ENCODE data around the gene BARHL2.
A peak's percentile ranks its signal among the peaks of the same experiment; 100 is the strongest.

The BARHL2 gene

GRCh38 chr1:90724926-90725656, 8.0 kb upstream of the BARHL2 start:
- no peak for DNase-seq (ENCODE audit: low spot score)

- no peak for DNase-seq (ENCODE audit: low spot score)
Measured at GRCh38 chr1:90724361-90724760, 7.3 kb upstream of the BARHL2 start.

GRCh38 chr1:90723590-90724108, 6.5 kb upstream of the BARHL2 start:
- no peak for DNase-seq (ENCODE audit: low spot score)

- DNase-seq (ENCODE audit: low spot score), result no peak
Measured at GRCh38 chr1:90722874-90723589, 5.9 kb upstream of the BARHL2 start.

GRCh38 chr1:90721210-90722194, 4.4 kb upstream of the BARHL2 start:
- peak; percentile 76 for DNase-seq (ENCODE audit: low spot score)

- DNase-seq (ENCODE audit: low spot score), result no peak
Measured at GRCh38 chr1:90720145-90720636, 3.1 kb upstream of the BARHL2 start.

- no peak for DNase-seq (ENCODE audit: low spot score)
Measured at GRCh38 chr1:90719330-90720144, 2.4 kb upstream of the BARHL2 start.

GRCh38 chr1:90718411-90719329, 1.6 kb upstream of the BARHL2 start:
- no peak for DNase-seq (ENCODE audit: low spot score)

GRCh38 chr1:90717665-90718410, 736 bp upstream of the BARHL2 start:
- no peak for DNase-seq (ENCODE audit: low spot score)

GRCh38 chr1:90717356-90717664, 208 bp upstream of the BARHL2 start:
- DNase-seq (ENCODE audit: low spot score), result no peak

GRCh38 chr1:90716243-90716551, 905 bp downstream of the BARHL2 start:
- no peak for DNase-seq (ENCODE audit: low spot score)

GRCh38 chr1:90715309-90715708, 1.8 kb downstream of the BARHL2 start:
- DNase-seq (ENCODE audit: low spot score), result no peak

- DNase-seq (ENCODE audit: low spot score), result no peak
Measured at GRCh38 chr1:90714521-90714951, 2.6 kb downstream of the BARHL2 start.

GRCh38 chr1:90713741-90714509, 3.2 kb downstream of the BARHL2 start:
- DNase-seq (ENCODE audit: low spot score), result no peak

- DNase-seq (ENCODE audit: low spot score), result no peak
Measured at GRCh38 chr1:90712915-90713730, 4.0 kb downstream of the BARHL2 start.

GRCh38 chr1:90712153-90712856, 4.8 kb downstream of the BARHL2 start:
- no peak for DNase-seq (ENCODE audit: low spot score)

- no peak for DNase-seq (ENCODE audit: low spot score)
Measured at GRCh38 chr1:90711696-90712095, 5.4 kb downstream of the BARHL2 start.

Data from SW480 (cell line).